T-helper 1 cell treated with Interleukin-12 subunit alpha and Interleukin-12 subunit beta and Interleukin-4 antibody, amounts not matched to agents 30 ng/mL and 1 ng/mL, for 36 hours (primary cell): ENCODE data around the gene TBX22. TPM values are rescaled to one million over a fixed set of nuclear protein-coding genes. Genes with fewer than 3 reads are reported as not detected.
"Not testable (repeated sequence)": the region's sequence is repeated elsewhere in the genome, so short reads cannot be mapped to it uniquely, and the experiment has no call there.

Experiments
- intact Hi-C: fragments of 100-400 bp; cut with micrococcal nuclease; formaldehyde crosslinking; loops from one replicate; pipeline ENCODE4 v1.15.1; 2024
- total RNA-seq: library from RNA; stranded (reverse); gene quantifications from 2 replicates; pipeline ENCODE4 v1.2.3, GENCODE V29; 2022

The TBX22 gene, protein sequence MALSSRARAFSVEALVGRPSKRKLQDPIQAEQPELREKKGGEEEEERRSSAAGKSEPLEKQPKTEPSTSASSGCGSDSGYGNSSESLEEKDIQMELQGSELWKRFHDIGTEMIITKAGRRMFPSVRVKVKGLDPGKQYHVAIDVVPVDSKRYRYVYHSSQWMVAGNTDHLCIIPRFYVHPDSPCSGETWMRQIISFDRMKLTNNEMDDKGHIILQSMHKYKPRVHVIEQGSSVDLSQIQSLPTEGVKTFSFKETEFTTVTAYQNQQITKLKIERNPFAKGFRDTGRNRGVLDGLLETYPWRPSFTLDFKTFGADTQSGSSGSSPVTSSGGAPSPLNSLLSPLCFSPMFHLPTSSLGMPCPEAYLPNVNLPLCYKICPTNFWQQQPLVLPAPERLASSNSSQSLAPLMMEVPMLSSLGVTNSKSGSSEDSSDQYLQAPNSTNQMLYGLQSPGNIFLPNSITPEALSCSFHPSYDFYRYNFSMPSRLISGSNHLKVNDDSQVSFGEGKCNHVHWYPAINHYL
- not detected in 2 replicates for total RNA-seq

DNA sequence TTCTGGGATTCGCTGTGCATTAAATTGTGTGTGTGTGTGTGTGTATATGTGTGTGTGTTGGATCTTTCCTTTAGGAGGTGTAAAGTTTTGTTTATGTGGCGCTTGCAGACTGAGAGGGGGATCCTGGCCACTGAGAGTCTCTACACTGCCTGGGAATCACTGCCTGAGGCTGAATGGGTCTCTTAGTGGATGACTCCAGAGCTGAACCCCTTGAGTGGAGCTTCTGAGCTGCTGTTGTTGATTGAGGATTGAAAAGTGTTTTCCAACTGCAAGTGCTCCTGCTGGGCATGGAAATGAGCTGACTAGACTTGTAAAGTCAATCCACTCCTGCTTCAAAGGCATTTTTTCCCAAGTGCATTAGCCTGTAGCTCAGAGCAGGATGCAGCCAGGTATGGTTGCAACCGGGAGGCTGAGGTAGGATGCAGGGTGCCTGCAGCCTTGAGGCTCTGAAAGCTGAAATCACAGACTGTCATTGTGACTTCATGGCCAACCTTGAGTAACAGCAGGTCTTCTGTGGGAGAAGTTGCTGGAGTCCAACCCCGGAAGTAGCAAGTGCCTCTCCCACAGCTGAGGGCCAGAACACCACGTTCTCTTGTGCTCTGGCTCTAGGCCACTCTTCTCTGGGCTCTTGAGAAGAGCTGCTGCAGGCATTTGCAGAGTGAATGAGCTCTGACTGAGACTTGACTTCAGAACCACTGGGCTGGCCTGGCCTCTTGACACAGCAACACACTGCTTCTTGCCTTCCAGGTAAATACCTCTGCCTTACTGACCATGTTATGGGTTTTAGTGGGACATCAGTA is at the start of gene TBX22:
Gene TBX22 (plus strand): TSS at position 613 of the 800 bp plus-strand sequence. CDS start 7,517 bp downstream, outside the sequence.
- intact Hi-C loops = no loop called here

DNA sequence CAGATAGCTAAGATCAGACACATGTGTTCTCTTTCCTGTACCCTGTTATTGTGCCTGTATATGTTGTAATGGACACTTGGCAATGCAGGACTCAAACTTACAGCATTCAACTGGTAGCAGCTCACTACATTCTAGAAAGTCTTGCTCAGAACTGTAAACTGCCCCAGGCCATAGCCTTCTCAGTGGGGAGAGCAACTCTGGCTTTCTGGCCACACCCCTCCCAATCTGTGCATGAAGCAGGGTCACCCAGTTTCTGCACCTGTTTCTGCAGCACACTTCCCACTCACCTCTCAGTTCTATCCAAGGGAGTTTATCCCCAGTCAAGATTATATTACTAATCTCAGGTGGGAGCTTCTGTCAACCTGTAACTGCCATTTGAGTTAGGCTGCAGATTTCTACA is 38.9 kb upstream of the TBX22 start:
- intact Hi-C loops = no loop called here

DNA sequence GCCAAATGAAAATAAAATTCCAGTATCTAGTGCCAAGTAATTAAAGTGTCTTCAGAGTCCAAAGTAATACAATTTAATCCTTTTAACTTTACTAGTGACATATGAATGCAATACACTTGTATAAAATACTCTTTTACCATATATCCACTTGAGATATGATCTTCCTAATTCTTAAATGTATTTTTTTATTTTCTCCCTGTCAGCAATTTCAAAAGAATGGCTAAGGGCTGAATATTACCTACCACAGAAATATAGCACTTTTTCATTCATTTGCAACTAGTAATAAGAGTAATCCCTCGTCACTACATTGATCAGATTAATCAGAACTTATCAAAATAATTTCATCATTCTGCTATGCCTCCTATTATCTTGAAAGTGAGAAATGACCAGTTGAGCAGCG is 10.1 kb upstream of the TBX22 start:
- intact Hi-C loops = no loop called here

DNA sequence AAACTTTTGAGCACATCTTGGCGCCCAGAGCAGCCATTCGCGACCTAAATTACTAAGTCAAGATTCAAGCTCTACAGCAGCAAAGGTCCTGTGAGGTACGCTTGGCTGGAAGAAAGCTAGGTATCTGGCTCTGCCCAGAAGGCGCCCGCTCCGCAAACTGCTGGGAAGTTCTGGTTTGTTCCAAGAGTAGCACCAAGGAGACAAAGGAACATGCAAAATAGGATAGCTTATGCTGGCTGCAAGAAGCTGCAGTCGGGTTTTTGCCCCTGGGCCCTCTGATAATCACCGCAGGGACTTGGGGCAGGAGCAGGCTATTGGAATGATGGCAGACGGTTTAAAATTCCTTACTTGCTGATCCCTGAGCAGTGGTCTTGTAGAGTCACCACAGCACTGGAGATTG is 3.0 kb upstream of the TBX22 start:
- intact Hi-C loops = no loop called here

DNA sequence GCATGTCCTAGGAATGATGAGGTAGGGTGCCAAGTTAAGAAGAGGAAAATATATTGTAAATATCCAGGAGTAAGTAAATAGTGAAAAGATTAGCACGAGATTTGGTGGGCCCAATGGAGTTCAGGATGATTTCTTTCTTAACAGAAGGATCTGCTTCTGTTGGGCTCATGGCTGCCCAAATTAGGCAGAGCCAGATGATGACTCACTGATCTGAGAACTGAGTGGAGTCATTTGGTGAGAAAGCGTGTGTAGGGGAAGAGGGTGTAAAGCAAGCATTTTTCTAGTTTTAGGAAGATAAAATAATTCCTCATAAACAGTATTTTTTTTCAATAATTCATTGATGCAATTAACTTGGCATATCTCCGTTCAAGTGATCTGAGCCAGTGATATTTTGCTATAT is 1.6 kb downstream of the TBX22 start:
- intact Hi-C loops = no loop called here

DNA sequence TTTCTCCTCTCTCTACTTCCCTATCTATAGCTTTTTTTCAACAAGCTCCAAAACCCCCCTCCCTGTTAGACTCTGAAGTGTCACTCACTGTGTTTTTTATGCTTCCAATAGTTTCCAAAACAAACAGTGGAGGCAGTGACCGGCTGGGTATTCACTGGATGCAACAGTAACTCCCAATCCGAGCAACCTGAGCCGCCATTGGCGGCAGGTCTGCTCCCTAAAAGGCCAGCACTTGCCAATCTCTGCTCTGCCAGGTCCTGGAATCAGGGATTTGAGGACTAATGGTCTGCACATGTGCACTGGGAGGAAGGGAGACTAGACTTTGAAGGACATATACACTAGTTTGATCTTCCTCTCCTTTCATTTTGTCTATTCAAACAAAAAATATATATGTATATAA is 7.1 kb downstream of the TBX22 start:
- intact Hi-C loops = no loop called here

DNA sequence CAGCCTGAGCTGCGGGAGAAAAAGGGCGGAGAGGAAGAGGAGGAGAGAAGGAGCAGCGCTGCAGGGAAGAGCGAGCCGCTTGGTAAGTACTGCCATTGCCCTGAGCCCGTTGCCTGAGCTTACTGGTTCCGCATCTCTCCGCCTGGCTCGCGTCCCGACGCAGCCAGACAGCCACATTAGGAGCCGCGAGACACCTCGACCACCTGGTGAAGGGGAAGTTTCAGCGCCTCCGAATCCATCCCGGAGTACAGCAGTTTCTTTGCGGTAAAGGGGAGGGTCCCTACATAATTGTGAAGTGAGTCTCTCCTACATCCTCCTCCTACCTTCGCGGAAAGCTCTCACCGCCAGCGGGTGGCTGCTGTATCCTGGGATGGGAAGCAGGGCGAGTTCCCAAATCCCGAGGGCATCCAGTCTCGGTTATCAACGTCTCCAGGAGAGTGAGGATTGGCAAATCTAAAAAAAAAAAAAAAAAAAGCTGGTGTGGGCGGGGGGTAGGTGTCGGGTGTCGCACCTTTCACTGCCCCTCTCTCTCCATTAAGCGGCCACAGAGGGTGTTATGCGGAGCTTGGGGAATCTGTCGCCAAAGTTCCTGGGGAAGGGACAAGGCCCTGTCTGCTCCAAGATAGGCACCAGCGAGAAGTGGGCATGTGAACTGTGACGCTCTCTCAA is 7.9 kb downstream of the TBX22 start:
- intact Hi-C loops = no loop called here

DNA sequence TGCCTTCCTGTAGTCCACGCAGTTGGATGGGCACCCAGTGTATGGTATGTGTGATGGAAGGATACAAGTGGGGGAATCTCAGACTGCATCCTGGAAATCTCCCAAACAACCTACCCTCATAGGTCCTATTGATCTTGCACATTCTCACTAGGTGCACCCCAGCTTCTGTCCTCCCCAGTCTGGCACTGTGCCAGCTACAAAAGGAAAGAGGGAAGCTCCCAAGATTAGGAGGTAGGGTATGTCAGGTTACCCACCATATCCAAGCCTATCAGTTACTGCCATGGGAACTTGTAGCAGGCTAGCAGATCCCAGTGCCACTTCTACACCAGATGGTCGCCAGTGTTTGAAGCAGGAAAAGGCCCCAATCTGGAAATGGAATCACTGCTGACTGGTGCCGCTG is 11.6 kb downstream of the TBX22 start:
- intact Hi-C loops = no loop called here

DNA sequence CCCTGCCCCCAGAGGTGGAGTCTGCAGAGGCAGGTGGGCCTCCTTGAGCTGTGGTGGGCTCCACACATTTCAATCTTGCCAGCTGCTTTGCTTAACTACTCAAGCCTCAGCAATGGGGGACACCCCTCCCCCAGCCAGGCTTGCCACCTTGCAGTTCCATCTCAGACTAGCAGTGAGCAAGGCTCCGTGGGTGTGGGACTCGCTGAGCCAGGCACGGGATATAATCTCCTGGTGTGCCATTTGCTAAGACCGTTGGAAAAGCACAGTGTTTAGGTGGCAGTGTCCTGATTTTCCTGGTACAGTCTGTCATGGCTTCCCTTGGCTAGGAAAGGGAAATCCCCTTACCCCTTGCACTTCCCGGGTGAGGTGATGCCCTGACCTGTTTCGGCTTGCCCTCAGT is 51.6 kb downstream of the TBX22 start:
- intact Hi-C loops = not testable (repeated sequence)

DNA sequence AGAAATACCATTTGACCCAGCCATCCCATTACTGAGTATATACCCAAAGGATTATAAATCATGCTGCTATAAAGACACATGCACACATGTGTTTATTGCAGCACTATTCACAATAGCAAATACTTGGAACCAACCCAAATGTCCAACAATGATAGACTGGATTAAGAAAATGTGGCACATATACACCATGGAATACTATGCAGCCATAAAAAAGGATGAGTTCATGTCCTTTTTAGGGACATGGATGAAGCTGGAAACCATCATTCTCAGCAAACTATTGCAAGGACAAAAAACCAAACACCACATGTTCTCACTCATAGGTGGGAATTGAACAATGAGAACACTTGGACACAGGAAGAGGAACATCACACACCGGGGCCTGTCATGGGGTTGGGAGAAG is 61.1 kb downstream of the TBX22 start:
- intact Hi-C loops = not testable (repeated sequence)
